HG03354 (cell line): Measurements from ENCODE around the gene ODF4.
"Not testable (repeated sequence)": the region's sequence is repeated elsewhere in the genome, so short reads cannot be mapped to it uniquely, and the experiment has no call there.

ENCODE experiments used
- ATAC-seq: cut with Tn5 transposase; IDR thresholded peaks from one replicate; pipeline ENCODE4 v1.9.1; 2021; ENCODE audit warnings: mild to moderate bottlenecking; ENCODE audit not compliant: unreplicated experiment, poor library complexity, severe bottlenecking

ODF4 gene

GRCh38 chr17:8324132-8324531 lies 15.5 kb upstream of the ODF4 start:
- ATAC-seq: no peak

GRCh38 chr17:8324923-8325322 lies 14.7 kb upstream of the ODF4 start:
- no peak for ATAC-seq

- ATAC-seq: no peak
Observed at GRCh38 chr17:8326511-8327302, 12.9 kb upstream of the ODF4 start.

GRCh38 chr17:8327303-8327649 lies 12.4 kb upstream of the ODF4 start:
- no peak for ATAC-seq

- ATAC-seq: no peak
Observed at GRCh38 chr17:8332128-8332527, 7.5 kb upstream of the ODF4 start.

GRCh38 chr17:8332688-8333087 lies 7.0 kb upstream of the ODF4 start:
- no peak for ATAC-seq

GRCh38 chr17:8333281-8333680 lies 6.4 kb upstream of the ODF4 start:
- ATAC-seq: no peak

GRCh38 chr17:8337802-8338752 lies 1.6 kb upstream of the ODF4 start:
- ATAC-seq: no peak

GRCh38 chr17:8338753-8339140 lies 893 bp upstream of the ODF4 start:
- ATAC-seq: no peak

GRCh38 chr17:8341456-8341855 lies 1.8 kb downstream of the ODF4 start:
- ATAC-seq: no peak

GRCh38 chr17:8345052-8345690 lies 5.5 kb downstream of the ODF4 start:
- ATAC-seq: no peak

- ATAC-seq: no peak
Observed at GRCh38 chr17:8345951-8346665, 6.5 kb downstream of the ODF4 start.

GRCh38 chr17:8347001-8347400 lies 7.4 kb downstream of the ODF4 start:
- ATAC-seq: not testable (repeated sequence)

- ATAC-seq: no peak
Observed at GRCh38 chr17:8350339-8350738, 10.7 kb downstream of the ODF4 start.

GRCh38 chr17:8353736-8354135 lies 14.1 kb downstream of the ODF4 start:
- no peak for ATAC-seq

GRCh38 chr17:8354236-8354635 lies 14.6 kb downstream of the ODF4 start:
- ATAC-seq: no peak

- no peak for ATAC-seq
Observed at GRCh38 chr17:8357910-8358309, 18.3 kb downstream of the ODF4 start.

- ATAC-seq: no peak
Observed at GRCh38 chr17:8359769-8360168, 20.1 kb downstream of the ODF4 start.

GRCh38 chr17:8360260-8360659 lies 20.6 kb downstream of the ODF4 start:
- no peak for ATAC-seq

- no peak for ATAC-seq
Observed at GRCh38 chr17:8360751-8361150, 21.1 kb downstream of the ODF4 start.
